HepG2 (cell line): ENCODE results near the gene DSE. TPM values are rescaled to one million over a fixed set of nuclear protein-coding genes. Genes with fewer than 3 reads are reported as not detected.

Experiments used
- ATAC-seq: fragments of 200-7000 bp; cut with Tn5 transposase; 3 replicates; pipeline ENCODE4 v1.9.1; 2020; ENCODE audit warnings: mild to moderate bottlenecking, moderate library complexity
- BruUV-seq: library from RNA; stranded (reverse); fragments of 400-500 nt; replicated peaks from 2 replicates; lab custom pipeline; 2021; lab: Mats Ljungman, UMichigan
- CTCF ChIA-PET: fragments of 300-600 bp; formaldehyde crosslinking; extraction: SDS; loops from one replicate; lab custom pipeline; 2021; ENCODE audit warnings: low total read pairs, inconsistent platforms, low intra/inter-chr PET ratio; lab: Yijun Ruan, JAX
- POLR2A ChIA-PET: fragments of 350-600 bp; sonication (Branson Sonifier 250); formaldehyde crosslinking; loops from one replicate; lab custom pipeline; 2020; ENCODE audit warnings: antibody characterized with exemption, inconsistent platforms; lab: Yijun Ruan, JAX
- DNase-seq: peaks from one replicate; pipeline ENCODE4 v3.0.0-alpha.2; 2015; ENCODE audit warnings: low spot score
- FAIRE-seq: peaks from 3 replicates; lab custom pipeline; 2011; peaks lifted over from hg19 to GRCh38; lab: Jason Lieb, UNC
- H2AFZ ChIP-seq: one replicate; pipeline ENCODE4 v1.6.1; 2011; ENCODE audit warnings: low read length, inconsistent platforms
- H3K27ac ChIP-seq: fragments of 300-600 bp; 3 replicates; pipeline ENCODE4 v1.8.0; 2011; ENCODE audit warnings: mixed run types, mild to moderate bottlenecking, mixed read lengths, low read length, inconsistent platforms; ENCODE audit not compliant: insufficient read depth; ENCODE audit errors: extremely low read length
- H3K27me3 ChIP-seq, 2 experiments: fragments of 200-600 bp in 1 of 2; 2 replicates in 1 of 2; 3 replicates in 1 of 2; pipeline versions ENCODE4 v1.6.0 to v1.8.0; 2011; ENCODE audit warnings: low read length in 2 of 2, mild to moderate bottlenecking in 2 of 2, moderate library complexity in 2 of 2, inconsistent platforms in 1 of 2; ENCODE audit not compliant: insufficient read depth in 2 of 2, control insufficient read depth in 1 of 2
- H3K36me3 ChIP-seq, 2 experiments: fragments of 200-600 bp in 1 of 2; replicated peaks in 1 of 2; 2 replicates in 1 of 2; 3 replicates in 1 of 2; pipeline versions ENCODE4 v1.5.1 to v1.8.0; 2011; ENCODE audit warnings: low read length in 2 of 2, inconsistent platforms in 1 of 2; ENCODE audit not compliant: insufficient read depth in 2 of 2, control insufficient read depth in 1 of 2
- H3K4me1 ChIP-seq: 2 replicates; pipeline ENCODE4 v1.5.1; 2012; ENCODE audit warnings: low read length, inconsistent platforms; ENCODE audit not compliant: insufficient read depth
- H3K4me2 ChIP-seq: 2 replicates; pipeline ENCODE4 v1.6.0; 2011; ENCODE audit warnings: low read depth, low read length, inconsistent platforms
- H3K4me3 ChIP-seq, 3 experiments: fragments of 200-600 bp in 1 of 3; sonication (generic), shearing (Covaris generic) in 1 of 3; replicated peaks in 1 of 3; 2 replicates each; pipeline ENCODE4 v1.5.1; 2011 to 2016; ENCODE audit warnings: low read length in 3 of 3, inconsistent platforms in 2 of 3, low read depth in 2 of 3, mild to moderate bottlenecking in 2 of 3, control low read depth in 1 of 3, mixed read lengths in 1 of 3; ENCODE audit not compliant: insufficient read depth in 1 of 3
- H3K79me2 ChIP-seq: one replicate; pipeline ENCODE4 v1.6.1; 2011; ENCODE audit warnings: low read length, inconsistent platforms; ENCODE audit not compliant: insufficient read depth
- H3K9ac ChIP-seq: 2 replicates; pipeline ENCODE4 v1.6.0; 2011; ENCODE audit warnings: mild to moderate bottlenecking, low read depth, low read length, inconsistent platforms; ENCODE audit not compliant: insufficient read depth
- H3K9me3 ChIP-seq: 2 replicates; pipeline ENCODE4 v1.5.1; 2012; ENCODE audit warnings: mild to moderate bottlenecking, low read length
- H4K20me1 ChIP-seq: 2 replicates; pipeline ENCODE4 v1.6.0; 2011; ENCODE audit warnings: inconsistent platforms, mild to moderate bottlenecking, low read length, moderate library complexity; ENCODE audit not compliant: insufficient read depth
- ATF5 ChIP-seq: sonication (generic); formaldehyde crosslinking; IDR thresholded peaks from 2 replicates; pipeline ENCODE4 v1.4.0; 2020; ENCODE audit warnings: mild to moderate bottlenecking, low read depth, missing genetic modification reagents
- BORCS8-MEF2B ChIP-seq: sonication (generic); formaldehyde crosslinking; IDR thresholded peaks from 2 replicates; pipeline ENCODE4 v1.8.0; 2022; ENCODE audit warnings: mild to moderate bottlenecking, missing genetic modification reagents
- EEA1 ChIP-seq: sonication (generic); formaldehyde crosslinking; IDR thresholded peaks from 2 replicates; pipeline ENCODE4 v1.5.1; 2020; ENCODE audit warnings: mild to moderate bottlenecking, missing genetic modification reagents, borderline replicate concordance
- EZH2 ChIP-seq: conservative IDR thresholded peaks from 2 replicates; pipeline ENCODE4 v1.6.1; 2012; ENCODE audit warnings: mild to moderate bottlenecking, low read depth, low read length, moderate library complexity
- FOSL1 ChIP-seq: sonication (generic); formaldehyde crosslinking; IDR thresholded peaks from 2 replicates; pipeline ENCODE4 v1.9.0; 2021; ENCODE audit warnings: missing genetic modification reagents, borderline replicate concordance
- GRHL1 ChIP-seq: sonication (generic); formaldehyde crosslinking; conservative IDR thresholded peaks from 2 replicates; pipeline ENCODE4 v1.8.0; 2022; ENCODE audit warnings: missing genetic modification reagents
- GTF2F1 ChIP-seq: fragments of 150-350 bp; IDR thresholded peaks from 2 replicates; pipeline ENCODE4 v1.6.1; 2014; ENCODE audit warnings: low read length
- HNRNPUL1 ChIP-seq: fragments of 200-400 bp; formaldehyde crosslinking; IDR thresholded peaks from 2 replicates; pipeline ENCODE4 v1.6.1; 2017; ENCODE audit warnings: low read depth, mild to moderate bottlenecking, low read length, moderate library complexity
- HOXD1 ChIP-seq: sonication (generic); formaldehyde crosslinking; IDR thresholded peaks from 2 replicates; pipeline ENCODE4 v1.5.0; 2020; ENCODE audit warnings: missing genetic modification reagents
- LRRFIP1 ChIP-seq: sonication (generic); formaldehyde crosslinking; conservative IDR thresholded peaks from 2 replicates; pipeline ENCODE4 v1.4.0; 2020; ENCODE audit warnings: missing genetic modification reagents
- MTF2 ChIP-seq: sonication (generic); formaldehyde crosslinking; IDR thresholded peaks from 2 replicates; pipeline ENCODE4 v1.5.0; 2020; ENCODE audit warnings: missing genetic modification reagents, borderline replicate concordance
- PAF1 ChIP-seq: IDR thresholded peaks from 2 replicates; pipeline ENCODE4 v1.6.1; 2016; ENCODE audit warnings: missing genetic modification reagents, missing compliant biosample characterization
- RXRB ChIP-seq: IDR thresholded peaks from 2 replicates; pipeline ENCODE4 v1.6.1; 2016; ENCODE audit warnings: borderline replicate concordance, missing genetic modification reagents, missing compliant biosample characterization
- SPEN ChIP-seq: sonication (generic); formaldehyde crosslinking; IDR thresholded peaks from 2 replicates; pipeline ENCODE4 v1.5.1; 2020; ENCODE audit warnings: low read depth, mild to moderate bottlenecking, missing genetic modification reagents
- TCF12 ChIP-seq, 2 experiments: fragments of 450-650 bp in 1 of 2; sonication (generic) in 1 of 2; formaldehyde crosslinking in 1 of 2; IDR thresholded peaks; 2 replicates each; pipeline versions ENCODE4 v1.6.1 to v1.8.0; 2017 to 2022; ENCODE audit warnings: antibody characterized with exemption in 1 of 2, mild to moderate bottlenecking in 1 of 2, missing genetic modification reagents in 1 of 2, moderate library complexity in 1 of 2
- XRCC5 ChIP-seq: fragments of 200-400 bp; formaldehyde crosslinking; optimal IDR thresholded peaks from 2 replicates; pipeline ENCODE3; 2017; ENCODE audit warnings: mild to moderate bottlenecking, low read length
- ZNF503 ChIP-seq: sonication (generic); formaldehyde crosslinking; IDR thresholded peaks from 2 replicates; pipeline ENCODE4 v1.4.0; 2020; ENCODE audit warnings: missing genetic modification reagents
- ZNF841 ChIP-seq: sonication (generic); formaldehyde crosslinking; IDR thresholded peaks from 2 replicates; pipeline ENCODE4 v1.8.1; 2023; ENCODE audit warnings: missing genetic modification reagents, borderline replicate concordance
- WGBS: methylation state at CpG from one replicate; pipeline ENCODE4 v1.1.6; 2017; ENCODE audit warnings: low lambda C conversion rate; 5-methylcytosine and 5-hydroxymethylcytosine counted together
- in situ Hi-C: cut with HindIII; loops from 2 replicates; pipeline ENCODE4 v1.10.0; 2017; ENCODE audit warnings: low pct_unique_long_range_greater_than_20kb; ENCODE audit not compliant: extremely low pct_ligation_motif_present
- intact Hi-C: fragments of 100-400 bp; cut with micrococcal nuclease; formaldehyde crosslinking; loops from one replicate; pipeline ENCODE4 v1.10.0; 2022; ENCODE audit not compliant: unreplicated experiment
- polyA plus RNA-seq, 8 experiments: library from polyadenylated mRNA; depleted of rRNA in 3 of 8; stranded (reverse) in 7 of 8; unstranded in 1 of 8; fragments of >200 nt; fragmentation: Illumina TruSeq in 4 of 8; extraction: Trizol in 4 of 8; gene quantifications; 2 replicates each; pipeline versions ENCODE4 v1.2.1 to v1.2.3, GENCODE V29; 2011 to 2016; ENCODE audit warnings: low read depth in 4 of 8, missing spikeins in 1 of 8, mixed read lengths in 1 of 8; ENCODE audit not compliant: insufficient read depth in 1 of 8
- total RNA-seq, 5 experiments: library from RNA; depleted of rRNA; stranded (reverse); fragments of >200 nt; fragmentation: Illumina TruSeq; extraction: Trizol; gene quantifications; 2 replicates each; pipeline ENCODE4 v1.2.3, GENCODE V29; 2016; ENCODE audit warnings: low read depth in 1 of 5

DSE gene
- total and polyA plus RNA-seq, 2 of the 13 experiments (the other 11 are each of a cell fraction or from before 2014, with no cell fraction given): 2.6 to 4.6 TPM

GRCh38 chr6:116456106-116456505 is 85.4 kb downstream of the DSE start (continued):
- TF ChIP-seq MTF2 (CRISPR knock-in tag): no peak

GRCh38 chr6:116456927-116457326 is 86.2 kb downstream of the DSE start:
- no peaks in the 10 kb centered on the region for H3K79me2 ChIP-seq
- POLR2A ChIA-PET: no interaction called here
- H3K27ac ChIP-seq: no peak overlapping the region
- FAIRE-seq (no peak), ATAC-seq (no peak), DNase-seq (no peak)
- no peaks in the 10 kb centered on the region for H3K4me1 ChIP-seq
- CTCF ChIA-PET: no interaction called here
- in situ Hi-C loops: no loop called here
- H3K36me3 ChIP-seq: no peaks in the 10 kb centered on the region
- no peaks in the 10 kb centered on the region for H3K27me3 ChIP-seq
- BruUV-seq: no TSS peak
- WGBS: 20% methylated on average over 2 of the region's 2 CpGs
- intact Hi-C loops: no loop called here
- no peak overlapping the region for H3K4me2 ChIP-seq
- H3K9ac ChIP-seq: no peak overlapping the region
- no peak overlapping the region for H3K4me3 ChIP-seq
- no peaks in the 10 kb centered on the region for H4K20me1 ChIP-seq
- no peaks in the 10 kb centered on the region for H3K9me3 ChIP-seq
- H2AFZ ChIP-seq: no peak overlapping the region
- TF ChIP-seq HNRNPUL1 (no peak), RXRB (CRISPR knock-in tag) (no peak), EEA1 (CRISPR knock-in tag) (no peak), FOSL1 (no peak), GTF2F1 (no peak), HOXD1 (no peak), LRRFIP1 (CRISPR knock-in tag) (no peak), ATF5 (CRISPR knock-in tag) (no peak), PAF1 (CRISPR knock-in tag) (no peak), TCF12 (IDR thresholded peaks at IDR 0.05) (no peak), TCF12 (CRISPR knock-in tag; IDR thresholded peaks at IDR 0.05) (no peak), EZH2 (no peak), ZNF503 (CRISPR knock-in tag) (no peak), SPEN (CRISPR knock-in tag) (no peak), ZNF841 (CRISPR knock-in tag) (no peak), XRCC5 (no peak), GRHL1 (no peak), BORCS8-MEF2B (CRISPR knock-in tag) (no peak)
